Endothelial cell (in vitro differentiated cells): ENCODE measurements around the gene HDGFL2. TPM values are rescaled to one million over a fixed set of nuclear protein-coding genes. Genes with fewer than 3 reads are reported as not detected.
"Not testable (repeated sequence)": the region's sequence is repeated elsewhere in the genome, so short reads cannot be mapped to it uniquely, and the experiment has no call there.

Source experiments
- DNase-seq: peaks from one replicate; pipeline ENCODE4 v3.0.0; 2021; ENCODE audit warnings: low spot score
- H3K27ac Mint-ChIP-seq: one replicate; pipeline ENCODE4 v1.8.0; 2021; ENCODE audit warnings: mixed read lengths, inconsistent platforms; ENCODE audit not compliant: unreplicated experiment
- H3K27me3 Mint-ChIP-seq: one replicate; pipeline ENCODE4 v1.8.0; 2021; ENCODE audit warnings: mild to moderate bottlenecking, moderate library complexity, mixed read lengths, inconsistent platforms; ENCODE audit not compliant: unreplicated experiment
- H3K36me3 Mint-ChIP-seq: one replicate; pipeline ENCODE4 v1.8.0; 2021; ENCODE audit warnings: mild to moderate bottlenecking, low read depth, mixed read lengths, inconsistent platforms; ENCODE audit not compliant: unreplicated experiment
- H3K4me1 Mint-ChIP-seq: one replicate; pipeline ENCODE4 v1.8.0; 2021; ENCODE audit warnings: mild to moderate bottlenecking, mixed read lengths, inconsistent platforms; ENCODE audit not compliant: unreplicated experiment
- H3K4me3 Mint-ChIP-seq: one replicate; pipeline ENCODE4 v1.8.0; 2021; ENCODE audit warnings: mild to moderate bottlenecking, mixed read lengths, inconsistent platforms; ENCODE audit not compliant: unreplicated experiment
- H3K9me3 Mint-ChIP-seq: one replicate; pipeline ENCODE4 v1.8.0; 2021; ENCODE audit warnings: mixed read lengths, inconsistent platforms; ENCODE audit not compliant: unreplicated experiment
- CTCF ChIP-seq: fragments of 200-600 bp; sonication (generic); IDR thresholded peaks from one replicate; pipeline ENCODE4 v1.5.0; 2021; ENCODE audit warnings: antibody characterized with exemption; ENCODE audit not compliant: unreplicated experiment
- total RNA-seq: library from RNA; stranded (reverse); fragmentation: NEBNext Ultra II Directional; extraction: Animal tissue kit (Norgen Biotek cat#: 25700); gene quantifications from one replicate; pipeline ENCODE4 v1.2.1, GENCODE V29; 2021; ENCODE audit not compliant: unreplicated experiment

The HDGFL2 gene
- total RNA-seq, 1 donor from 2014 or later = 107 TPM

GRCh38 chr19:4541114-4541805 is 69.2 kb downstream of the HDGFL2 start:
- no peaks in the 10 kb centered on the region for H3K9me3 Mint-ChIP-seq
- H3K36me3 Mint-ChIP-seq = peaks cover 3% of the 10 kb centered on the region
- H3K4me1 Mint-ChIP-seq = peaks cover 6% of the 10 kb centered on the region
- no peak for TF ChIP-seq CTCF
- no peak overlapping the region for H3K4me3 Mint-ChIP-seq
- DNase-seq = no peak
- H3K27ac Mint-ChIP-seq = no peak overlapping the region
- H3K27me3 Mint-ChIP-seq = peaks cover 6% of the 10 kb centered on the region

- H3K36me3 Mint-ChIP-seq, DNase-seq, H3K4me3 Mint-ChIP-seq, H3K4me1 Mint-ChIP-seq, H3K9me3 Mint-ChIP-seq, H3K27me3 Mint-ChIP-seq, H3K27ac Mint-ChIP-seq: not testable (repeated sequence)
These were observed 69.7 kb downstream of the HDGFL2 start for GRCh38 chr19:4541806-4542145.

GRCh38 chr19:4542896-4543841 is 71.1 kb downstream of the HDGFL2 start:
- DNase-seq = no peak
- TF ChIP-seq CTCF = no peak
- Mint-ChIP-seq H3K36me3 (peaks cover 3% of the 10 kb centered on the region), H3K4me1 (peaks cover 6% of the 10 kb centered on the region), H3K27ac (no peak overlapping the region), H3K9me3 (no peaks in the 10 kb centered on the region), H3K27me3 (peaks cover 6% of the 10 kb centered on the region), H3K4me3 (no peak overlapping the region)

GRCh38 chr19:4543842-4544647 is 71.9 kb downstream of the HDGFL2 start:
- Mint-ChIP-seq H3K27me3 (peaks cover 7% of the 10 kb centered on the region), H3K4me1 (peaks cover 6% of the 10 kb centered on the region), H3K36me3 (peaks cover 6% of the 10 kb centered on the region), H3K9me3 (no peaks in the 10 kb centered on the region), H3K4me3 (no peak overlapping the region), H3K27ac (no peak overlapping the region)
- TF ChIP-seq CTCF = no peak
- no peak for DNase-seq
